HG02840 (cell line): ENCODE measurements around the gene C20orf141.

ENCODE experiments used
- ATAC-seq: cut with Tn5 transposase; IDR thresholded peaks from one replicate; pipeline ENCODE4 v1.9.1; 2021; ENCODE audit warnings: mild to moderate bottlenecking, moderate library complexity, moderate number of reproducible peaks; ENCODE audit not compliant: unreplicated experiment, low FRiP score

C20orf141 gene

DNA sequence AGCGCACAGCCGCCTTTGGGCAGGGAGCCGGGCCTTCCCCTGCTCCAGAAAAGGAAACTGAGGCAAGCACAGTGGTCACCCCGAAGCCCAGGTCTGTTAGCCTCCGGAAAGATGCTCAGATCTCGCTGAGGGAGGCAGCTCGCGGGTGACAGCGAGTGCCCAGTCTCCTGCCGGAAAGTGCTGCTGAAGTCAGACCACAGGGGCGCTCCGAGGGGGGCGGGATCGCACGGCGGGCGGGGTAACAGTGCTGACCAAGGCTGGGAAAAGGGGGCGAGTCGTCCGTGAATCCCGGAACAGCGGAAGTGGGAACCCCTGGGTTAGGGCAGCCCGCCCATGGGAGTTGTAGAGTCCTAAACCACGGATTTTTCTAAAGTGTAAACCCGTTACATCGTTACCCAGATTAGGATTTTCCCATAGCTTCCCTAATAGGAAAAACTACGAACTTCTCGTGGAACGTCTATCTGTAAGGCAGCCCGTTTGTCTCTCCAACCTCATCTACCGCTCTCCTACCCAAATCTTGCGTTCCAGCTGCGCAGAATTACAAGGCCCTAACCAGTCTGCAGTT is 26.3 kb downstream of the C20orf141 start:
- ATAC-seq: peak; percentile 31

DNA sequence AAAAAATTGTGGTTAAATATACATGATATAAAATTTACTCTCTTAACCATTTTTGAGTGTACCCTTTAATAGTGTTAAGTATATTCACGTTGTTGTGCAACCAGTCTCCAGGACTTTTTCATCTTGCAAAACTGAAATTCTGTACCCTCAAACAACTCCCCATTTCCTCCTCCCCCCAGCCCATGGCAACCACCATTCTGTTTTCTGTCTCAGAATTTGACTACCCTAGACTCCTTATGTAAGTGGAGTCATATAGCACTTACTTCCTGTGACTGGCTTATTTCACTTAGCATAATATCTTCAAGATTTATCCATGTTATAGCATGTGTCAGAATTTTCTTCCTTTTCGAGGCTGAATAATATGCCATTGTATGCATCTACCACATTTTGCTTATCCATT is 30.8 kb downstream of the C20orf141 start:
- no peak for ATAC-seq

DNA sequence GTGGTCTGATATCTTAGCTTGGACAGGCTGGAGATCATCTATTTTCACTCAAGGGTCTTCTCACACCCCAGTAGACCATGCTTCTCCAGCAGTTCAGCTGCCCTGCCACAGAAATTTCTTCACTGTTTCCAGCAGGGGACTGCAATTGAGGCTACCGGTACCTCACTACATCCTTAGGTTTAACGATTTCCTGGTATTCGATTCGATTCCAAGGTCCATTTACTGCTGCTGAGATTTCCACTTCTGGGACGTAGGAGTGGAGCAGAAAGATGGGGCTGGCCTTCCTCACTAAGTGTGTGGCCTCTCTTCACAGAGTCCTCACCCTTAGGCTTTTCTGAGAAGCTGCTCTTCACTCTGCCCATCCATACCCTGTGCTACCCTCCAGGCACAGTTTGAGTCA is 31.9 kb downstream of the C20orf141 start:
- ATAC-seq: no peak

- no peak for ATAC-seq
Measured at GRCh38 chr20:2847802-2848201, 33.0 kb downstream of the C20orf141 start.

DNA sequence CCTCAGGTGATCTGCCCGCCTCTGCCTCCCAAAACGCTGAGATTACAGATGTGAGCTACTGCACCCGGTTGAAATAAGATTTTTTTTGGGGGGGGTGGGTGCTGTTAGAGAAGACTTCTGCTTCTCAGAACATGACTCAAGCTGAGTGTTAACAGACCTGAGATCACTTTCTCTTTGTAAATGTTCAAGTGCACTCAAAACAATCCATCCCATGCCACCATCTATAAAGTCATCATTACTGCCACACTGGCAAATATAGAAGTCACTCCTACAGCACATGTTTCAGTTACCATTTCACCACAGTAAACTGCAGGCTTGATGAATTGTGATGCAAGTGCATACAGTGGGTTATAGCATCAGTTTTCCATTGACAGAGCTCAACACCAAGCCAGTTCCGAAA is 34.7 kb downstream of the C20orf141 start:
- no peak for ATAC-seq

- no peak for ATAC-seq
Measured at GRCh38 chr20:2851086-2851485, 36.3 kb downstream of the C20orf141 start.

DNA sequence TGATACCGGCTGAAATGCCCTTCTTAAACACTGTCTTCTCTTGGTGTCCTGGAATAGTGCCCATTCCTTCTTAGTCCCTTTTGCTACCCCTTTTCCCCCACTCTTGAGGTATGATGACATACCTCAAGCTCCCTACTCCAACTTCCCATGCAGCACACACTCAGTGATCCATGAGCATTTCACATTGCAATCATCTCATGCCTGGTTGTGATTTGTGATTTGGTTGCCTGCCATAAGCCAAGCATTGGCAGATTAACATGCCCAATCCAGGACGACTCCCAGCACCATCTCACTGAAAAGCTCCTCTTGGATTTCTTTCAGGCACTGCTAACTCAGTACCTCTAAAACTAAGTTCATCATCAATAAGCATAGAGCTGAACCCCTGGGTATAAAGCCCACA is 43.8 kb downstream of the C20orf141 start:
- no peak for ATAC-seq

- ATAC-seq: no peak
Measured at GRCh38 chr20:2859330-2860121, 44.7 kb downstream of the C20orf141 start.

DNA sequence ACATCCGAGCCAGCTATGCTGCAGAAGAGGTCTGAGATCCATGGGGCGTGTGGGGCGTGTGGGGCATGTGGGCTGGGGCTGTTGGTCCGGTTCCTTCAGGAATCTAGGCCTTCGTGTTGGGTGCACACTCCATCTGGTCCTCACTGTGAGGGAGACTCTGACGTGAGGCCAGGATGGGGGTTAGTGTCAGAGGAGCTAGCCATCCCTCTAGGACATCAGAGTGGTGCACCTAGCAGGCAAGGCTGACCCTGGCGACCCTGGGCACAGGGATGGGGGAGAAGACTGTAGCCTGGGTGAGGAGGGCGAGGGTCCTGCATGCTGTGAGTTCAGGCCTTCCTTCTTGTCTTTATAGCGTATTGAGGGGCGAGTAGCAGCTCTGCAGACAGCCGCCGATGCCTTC is 49.8 kb downstream of the C20orf141 start:
- ATAC-seq: no peak

DNA sequence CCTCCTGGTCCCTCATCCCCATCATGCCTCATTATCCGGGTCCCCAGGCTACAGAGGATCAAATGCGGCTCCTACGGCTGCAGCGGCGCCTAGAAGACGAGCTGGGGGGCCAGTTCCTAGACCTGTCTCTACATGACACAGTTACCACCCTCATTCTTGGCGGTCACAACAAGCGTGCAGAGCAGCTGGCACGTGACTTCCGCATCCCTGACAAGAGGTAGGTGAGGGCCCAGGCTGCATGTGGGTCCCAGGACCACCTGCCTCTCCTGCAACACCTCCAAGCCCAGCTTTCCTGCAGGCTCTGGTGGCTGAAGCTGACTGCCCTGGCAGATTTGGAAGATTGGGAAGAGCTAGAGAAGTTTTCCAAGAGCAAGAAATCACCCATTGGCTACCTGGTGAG is 50.3 kb downstream of the C20orf141 start:
- ATAC-seq: no peak
